Bronchial epithelial cell (primary cell): ENCODE results near the gene FHIP2A. TPM values are rescaled to one million over a fixed set of nuclear protein-coding genes. Genes with fewer than 3 reads are reported as not detected.

ENCODE experiments used
- DNase-seq: peaks from one replicate; pipeline ENCODE4 v3.0.0-alpha.2; 2010; ENCODE audit warnings: low read depth
- FAIRE-seq: peaks from 2 replicates; lab custom pipeline; 2011; peaks lifted over from hg19 to GRCh38; lab: Jason Lieb, UNC
- H3K27me3 ChIP-seq: 2 replicates; pipeline ENCODE4 v1.5.1; 2011; ENCODE audit warnings: low read length; ENCODE audit not compliant: control insufficient read depth, insufficient read depth
- H3K36me3 ChIP-seq: 2 replicates; pipeline ENCODE4 v1.5.1; 2011; ENCODE audit warnings: low read length; ENCODE audit not compliant: control insufficient read depth, insufficient read depth
- H3K4me3 ChIP-seq: 2 replicates; pipeline ENCODE4 v1.5.1; 2011; ENCODE audit warnings: mild to moderate bottlenecking, low read depth, low read length, control low read depth
- total RNA-seq: library from RNA; depleted of rRNA; stranded (reverse); fragments of >200 nt; gene quantifications from 2 replicates; pipeline ENCODE4 v1.2.1, GENCODE V29; 2014
- TF ChIP-seq, protein P1 (sequence below): IDR thresholded peaks from 2 replicates; pipeline ENCODE4 v1.5.1; 2011; ENCODE audit warnings: mild to moderate bottlenecking, moderate library complexity, low read length, control low read depth, inconsistent platforms; ENCODE audit not compliant: insufficient read depth, severe bottlenecking

FHIP2A gene
- total RNA-seq, 1 donor from 2014 or later: 6.8 TPM

- FAIRE-seq: no peak
- Histone ChIP-seq H3K27me3 (no peaks in the 10 kb centered on the region), H3K4me3 (peak overlapping the region; percentile 80), H3K36me3 (no peaks in the 10 kb centered on the region)
- TF ChIP-seq, protein P1, sequence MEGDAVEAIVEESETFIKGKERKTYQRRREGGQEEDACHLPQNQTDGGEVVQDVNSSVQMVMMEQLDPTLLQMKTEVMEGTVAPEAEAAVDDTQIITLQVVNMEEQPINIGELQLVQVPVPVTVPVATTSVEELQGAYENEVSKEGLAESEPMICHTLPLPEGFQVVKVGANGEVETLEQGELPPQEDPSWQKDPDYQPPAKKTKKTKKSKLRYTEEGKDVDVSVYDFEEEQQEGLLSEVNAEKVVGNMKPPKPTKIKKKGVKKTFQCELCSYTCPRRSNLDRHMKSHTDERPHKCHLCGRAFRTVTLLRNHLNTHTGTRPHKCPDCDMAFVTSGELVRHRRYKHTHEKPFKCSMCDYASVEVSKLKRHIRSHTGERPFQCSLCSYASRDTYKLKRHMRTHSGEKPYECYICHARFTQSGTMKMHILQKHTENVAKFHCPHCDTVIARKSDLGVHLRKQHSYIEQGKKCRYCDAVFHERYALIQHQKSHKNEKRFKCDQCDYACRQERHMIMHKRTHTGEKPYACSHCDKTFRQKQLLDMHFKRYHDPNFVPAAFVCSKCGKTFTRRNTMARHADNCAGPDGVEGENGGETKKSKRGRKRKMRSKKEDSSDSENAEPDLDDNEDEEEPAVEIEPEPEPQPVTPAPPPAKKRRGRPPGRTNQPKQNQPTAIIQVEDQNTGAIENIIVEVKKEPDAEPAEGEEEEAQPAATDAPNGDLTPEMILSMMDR: no peak
- DNase-seq: peak; percentile 22
These were observed 399 bp downstream of the FHIP2A start for GRCh38 chr10:114821915-114822443.

- FAIRE-seq: no peak
- Histone ChIP-seq H3K27me3 (no peaks in the 10 kb centered on the region), H3K36me3 (no peaks in the 10 kb centered on the region), H3K4me3 (peak overlapping the region; percentile 80)
- DNase-seq: peak; percentile 58
- TF ChIP-seq, protein P1: no peak
These were observed 980 bp downstream of the FHIP2A start for GRCh38 chr10:114822444-114823076.

GRCh38 chr10:114823077-114823463 is 1.5 kb downstream of the FHIP2A start:
- H3K27me3 ChIP-seq: no peaks in the 10 kb centered on the region
- peak overlapping the region; percentile 80 for H3K4me3 ChIP-seq
- FAIRE-seq (no peak), DNase-seq (peak; percentile 81)
- no peaks in the 10 kb centered on the region for H3K36me3 ChIP-seq
- TF ChIP-seq, protein P1: no peak

GRCh38 chr10:114824391-114824790 is 2.8 kb downstream of the FHIP2A start:
- no peak overlapping the region for H3K4me3 ChIP-seq
- FAIRE-seq: no peak

DNA sequence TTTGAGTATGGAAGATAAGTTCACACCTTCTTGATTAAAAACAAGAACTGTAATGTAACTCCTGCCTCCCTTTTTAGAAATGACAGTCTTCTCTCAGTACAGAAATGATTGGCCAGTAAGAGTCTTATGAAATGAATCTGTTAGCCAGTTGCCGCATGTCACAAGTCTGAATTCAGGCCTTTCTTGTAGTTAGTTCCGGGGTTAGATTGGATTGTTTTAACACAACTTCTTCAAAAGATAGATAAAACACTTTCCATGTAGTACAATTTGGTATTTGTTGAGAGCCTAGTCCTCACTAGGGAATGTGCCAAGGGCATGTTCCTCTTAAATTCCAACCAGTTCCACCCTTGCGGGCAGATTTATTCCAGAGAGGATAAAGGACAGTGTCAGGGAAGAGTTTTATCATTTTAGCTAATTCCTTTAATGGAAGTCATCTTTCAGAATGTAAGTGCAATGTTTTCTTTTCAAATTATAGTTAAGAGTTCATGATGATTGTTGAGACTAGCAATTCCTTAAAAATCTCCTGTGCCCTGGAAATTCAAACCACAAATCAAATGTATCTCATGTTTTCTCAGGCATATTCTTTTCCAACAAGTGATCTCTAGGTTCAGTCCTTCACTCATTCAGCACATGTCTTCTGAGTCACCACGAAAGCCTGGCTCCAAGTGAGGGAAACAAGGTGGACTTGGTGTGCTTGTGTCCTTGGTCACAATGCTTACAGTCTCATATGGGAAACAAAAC is 4.1 kb downstream of the FHIP2A start:
- no peak overlapping the region for H3K4me3 ChIP-seq
- DNase-seq: peak; percentile 23
- no peaks in the 10 kb centered on the region for H3K27me3 ChIP-seq
- no peaks in the 10 kb centered on the region for H3K36me3 ChIP-seq
- FAIRE-seq: no peak
- TF ChIP-seq, protein P1: no peak

More at GRCh38 chr10:114824391-114824790, 2.8 kb downstream of the FHIP2A start:
- TF ChIP-seq, protein P1: no peak
- Histone ChIP-seq H3K27me3 (no peaks in the 10 kb centered on the region), H3K36me3 (no peaks in the 10 kb centered on the region)
- DNase-seq: no peak
